ENCODE results near the gene ASAP3.

DNA sequence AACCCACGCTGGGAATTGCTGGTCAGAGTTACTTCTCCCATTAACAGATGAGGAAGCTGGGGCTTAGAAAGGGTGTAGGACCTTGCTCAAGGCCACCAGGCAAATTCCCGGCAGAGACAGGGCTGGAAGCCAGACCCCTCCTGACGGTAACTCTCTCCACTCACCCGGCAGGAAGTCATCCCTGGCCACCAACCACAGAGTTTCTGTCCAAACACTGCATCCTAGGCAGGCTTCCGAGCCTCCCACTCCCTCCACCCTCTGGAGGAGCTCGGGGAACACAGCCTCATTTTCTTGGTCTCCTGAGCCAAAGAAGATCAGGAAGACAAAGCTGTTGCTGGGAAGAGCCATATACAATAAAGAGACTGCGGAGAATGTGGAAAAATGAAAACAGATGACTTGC lies 89.3 kb downstream of the ASAP3 start:
- TF ChIP-seq, protein P1, sequence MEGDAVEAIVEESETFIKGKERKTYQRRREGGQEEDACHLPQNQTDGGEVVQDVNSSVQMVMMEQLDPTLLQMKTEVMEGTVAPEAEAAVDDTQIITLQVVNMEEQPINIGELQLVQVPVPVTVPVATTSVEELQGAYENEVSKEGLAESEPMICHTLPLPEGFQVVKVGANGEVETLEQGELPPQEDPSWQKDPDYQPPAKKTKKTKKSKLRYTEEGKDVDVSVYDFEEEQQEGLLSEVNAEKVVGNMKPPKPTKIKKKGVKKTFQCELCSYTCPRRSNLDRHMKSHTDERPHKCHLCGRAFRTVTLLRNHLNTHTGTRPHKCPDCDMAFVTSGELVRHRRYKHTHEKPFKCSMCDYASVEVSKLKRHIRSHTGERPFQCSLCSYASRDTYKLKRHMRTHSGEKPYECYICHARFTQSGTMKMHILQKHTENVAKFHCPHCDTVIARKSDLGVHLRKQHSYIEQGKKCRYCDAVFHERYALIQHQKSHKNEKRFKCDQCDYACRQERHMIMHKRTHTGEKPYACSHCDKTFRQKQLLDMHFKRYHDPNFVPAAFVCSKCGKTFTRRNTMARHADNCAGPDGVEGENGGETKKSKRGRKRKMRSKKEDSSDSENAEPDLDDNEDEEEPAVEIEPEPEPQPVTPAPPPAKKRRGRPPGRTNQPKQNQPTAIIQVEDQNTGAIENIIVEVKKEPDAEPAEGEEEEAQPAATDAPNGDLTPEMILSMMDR (IDR thresholded peaks at IDR 0.05) = no peak
- TF ChIP-seq POLR2A (IDR thresholded peaks at IDR 0.05) (no peak), POLR2AphosphoS5 (IDR thresholded peaks at IDR 0.05) (peak in 2 of 3 donors; percentile 29 to 64), EP300 (IDR thresholded peaks at IDR 0.05) (no peak)
